Astrocyte (in vitro differentiated cells and primary cell): Measurements from ENCODE around the gene FAM81A.

Experiments
- EZH2 ChIP-seq: IDR thresholded peaks from 2 replicates; pipeline ENCODE4 v1.6.1; 2012; ENCODE audit warnings: mild to moderate bottlenecking, low read length, inconsistent platforms; ENCODE audit not compliant: insufficient read depth
- TF ChIP-seq, protein P1 (sequence below): IDR thresholded peaks from 2 replicates; pipeline ENCODE4 v1.5.1; 2011; ENCODE audit warnings: low read depth, mild to moderate bottlenecking, inconsistent platforms, low read length, moderate library complexity; ENCODE audit not compliant: insufficient read depth

DNA sequence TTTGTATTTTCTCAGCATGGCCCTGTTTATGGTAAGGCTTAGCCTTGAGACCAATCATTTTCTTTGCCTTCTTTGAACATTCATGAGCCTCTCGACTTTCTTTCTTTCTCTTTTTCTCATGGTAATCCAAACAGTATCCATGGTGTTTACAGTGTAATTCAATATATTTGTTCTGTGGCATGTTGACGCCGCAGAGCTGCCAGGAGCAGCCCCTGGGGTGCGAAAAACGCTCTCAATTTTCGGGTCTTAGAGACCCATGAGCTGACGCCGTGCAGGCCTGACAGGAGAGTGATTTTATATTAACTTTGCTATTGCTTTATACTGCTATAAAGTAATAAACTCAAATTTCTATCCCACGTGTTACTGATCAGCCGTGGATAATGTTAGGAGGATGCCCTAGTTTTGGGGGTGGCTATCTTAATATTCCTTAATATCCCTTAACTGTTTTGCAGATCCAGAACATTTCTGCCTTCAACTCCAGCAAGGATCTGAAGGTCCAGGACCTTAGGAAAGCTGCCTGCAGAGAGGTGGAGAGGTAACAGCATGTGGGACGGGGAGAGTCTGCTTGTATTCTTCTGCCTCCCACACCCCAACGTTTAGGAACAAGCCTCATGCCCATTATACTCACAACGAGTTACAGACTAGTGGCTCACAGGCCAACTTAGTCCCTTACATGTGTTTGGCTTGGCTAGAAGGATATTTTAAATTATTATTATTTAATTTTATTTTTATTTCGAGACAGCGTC, 36.0 kb upstream of the FAM81A start:
- TF ChIP-seq, protein P1, sequence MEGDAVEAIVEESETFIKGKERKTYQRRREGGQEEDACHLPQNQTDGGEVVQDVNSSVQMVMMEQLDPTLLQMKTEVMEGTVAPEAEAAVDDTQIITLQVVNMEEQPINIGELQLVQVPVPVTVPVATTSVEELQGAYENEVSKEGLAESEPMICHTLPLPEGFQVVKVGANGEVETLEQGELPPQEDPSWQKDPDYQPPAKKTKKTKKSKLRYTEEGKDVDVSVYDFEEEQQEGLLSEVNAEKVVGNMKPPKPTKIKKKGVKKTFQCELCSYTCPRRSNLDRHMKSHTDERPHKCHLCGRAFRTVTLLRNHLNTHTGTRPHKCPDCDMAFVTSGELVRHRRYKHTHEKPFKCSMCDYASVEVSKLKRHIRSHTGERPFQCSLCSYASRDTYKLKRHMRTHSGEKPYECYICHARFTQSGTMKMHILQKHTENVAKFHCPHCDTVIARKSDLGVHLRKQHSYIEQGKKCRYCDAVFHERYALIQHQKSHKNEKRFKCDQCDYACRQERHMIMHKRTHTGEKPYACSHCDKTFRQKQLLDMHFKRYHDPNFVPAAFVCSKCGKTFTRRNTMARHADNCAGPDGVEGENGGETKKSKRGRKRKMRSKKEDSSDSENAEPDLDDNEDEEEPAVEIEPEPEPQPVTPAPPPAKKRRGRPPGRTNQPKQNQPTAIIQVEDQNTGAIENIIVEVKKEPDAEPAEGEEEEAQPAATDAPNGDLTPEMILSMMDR = no peak
- TF ChIP-seq EZH2 = no peak
